ENCODE data around the gene ARMH3.
"Not testable (repeated sequence)": the region's sequence is repeated elsewhere in the genome, so short reads cannot be mapped to it uniquely, and the experiment has no call there.

Gene ARMH3

GRCh38 chr10:102045292-102045691 is 10.7 kb downstream of the ARMH3 start:
- DNase-seq, result no peak

GRCh38 chr10:102040305-102041050 is 15.5 kb downstream of the ARMH3 start:
- no peak for DNase-seq

DNA sequence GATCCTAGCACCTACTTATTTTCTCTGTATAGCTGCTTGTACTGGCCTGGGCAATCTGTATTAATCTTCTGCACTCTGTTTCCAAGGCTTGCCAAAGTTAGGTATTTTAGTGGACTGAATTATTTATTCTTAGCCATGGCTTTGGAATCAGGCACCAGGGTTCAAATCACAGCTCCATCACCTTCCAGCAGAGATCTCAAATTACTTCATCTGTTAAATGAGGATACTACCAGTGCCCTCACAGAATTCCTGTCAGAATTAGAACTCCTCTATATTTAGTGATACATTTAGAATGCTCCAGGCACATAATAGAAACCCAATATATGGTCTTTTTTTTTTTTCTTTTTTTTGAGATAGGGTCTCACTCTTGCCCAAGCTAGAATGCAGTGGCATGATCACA is 17.6 kb downstream of the ARMH3 start:
- DNase-seq, result no peak

DNA sequence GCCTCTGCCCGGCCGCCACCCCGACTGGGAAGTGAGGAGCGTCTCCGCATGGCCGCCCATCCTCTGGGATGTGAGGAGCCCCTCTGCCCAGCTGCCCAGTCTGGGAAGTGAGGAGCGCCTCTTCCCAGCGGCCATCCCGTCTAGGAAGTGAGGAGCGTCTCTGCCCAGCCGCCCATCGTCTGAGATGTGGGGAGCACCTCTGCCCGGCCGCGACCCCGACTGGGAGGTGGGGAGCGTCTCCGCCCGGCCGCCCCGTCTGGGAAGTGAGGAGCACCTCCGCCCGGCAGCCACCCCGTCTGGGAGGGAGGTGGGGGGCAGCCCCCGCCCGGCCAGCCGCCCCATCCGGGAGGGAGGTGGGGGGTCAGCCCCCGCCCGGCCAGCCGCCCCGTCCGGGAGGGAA is 20.2 kb downstream of the ARMH3 start:
- DNase-seq, result not testable (repeated sequence)

DNA sequence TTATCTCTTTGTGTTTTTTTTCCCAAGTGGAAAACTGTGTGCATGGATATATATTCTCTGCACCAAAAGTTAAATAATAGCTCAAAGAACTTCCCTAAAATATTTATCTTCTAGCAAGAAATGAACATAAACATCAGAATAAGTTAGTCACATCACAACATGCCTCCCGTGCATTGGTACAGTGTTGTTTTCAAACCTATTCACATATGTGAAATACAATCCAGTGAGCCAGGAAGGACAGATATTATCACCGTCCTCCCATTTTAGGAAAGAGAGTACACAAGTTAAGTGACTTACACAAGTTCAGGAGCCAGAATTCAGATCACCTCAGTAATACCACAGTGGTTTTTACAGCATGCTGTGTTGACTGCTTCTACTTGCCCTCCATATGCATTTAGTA is 22.2 kb downstream of the ARMH3 start:
- DNase-seq, result no peak

GRCh38 chr10:102027261-102027660 is 28.7 kb downstream of the ARMH3 start:
- DNase-seq, result no peak

DNA sequence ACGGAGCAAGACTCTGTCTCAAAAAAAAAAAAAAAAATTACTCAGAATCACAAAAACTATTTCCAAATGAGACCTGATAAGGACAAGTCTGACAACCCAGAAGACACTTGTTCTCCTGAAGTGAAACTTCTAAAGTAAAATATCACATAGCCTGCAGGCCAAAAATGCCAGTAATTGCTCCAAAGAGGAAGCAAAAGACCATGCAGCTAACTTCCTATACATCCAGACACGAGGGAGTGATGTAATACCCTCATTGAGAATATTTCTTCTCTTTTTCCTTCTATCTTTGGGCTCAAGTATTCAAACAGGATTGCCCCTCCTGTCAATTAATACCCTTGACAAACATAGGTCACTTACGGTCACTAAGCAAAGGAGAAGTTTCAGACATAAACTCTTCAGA is 31.2 kb downstream of the ARMH3 start:
- DNase-seq, result no peak

GRCh38 chr10:102020938-102021337 is 35.0 kb downstream of the ARMH3 start:
- DNase-seq, result no peak

DNA sequence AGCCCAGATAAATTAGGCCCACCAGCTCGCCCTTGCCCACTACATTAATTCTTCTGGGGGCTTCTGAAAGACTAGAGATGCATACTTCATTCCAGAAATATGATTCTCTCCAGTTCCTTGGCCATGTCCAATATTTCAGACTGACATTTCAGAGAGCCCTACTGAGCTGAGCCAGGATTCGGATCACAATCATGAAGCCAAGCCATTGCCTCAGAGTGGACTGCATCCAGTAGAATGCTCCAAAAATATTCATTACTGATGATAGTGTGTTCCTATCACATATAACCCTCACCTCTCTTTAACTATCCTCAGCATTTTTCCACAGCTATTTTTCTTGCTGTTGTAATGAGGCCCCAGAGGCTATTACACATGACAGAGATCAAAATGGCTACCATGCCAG is 38.7 kb downstream of the ARMH3 start:
- no peak for DNase-seq

DNA sequence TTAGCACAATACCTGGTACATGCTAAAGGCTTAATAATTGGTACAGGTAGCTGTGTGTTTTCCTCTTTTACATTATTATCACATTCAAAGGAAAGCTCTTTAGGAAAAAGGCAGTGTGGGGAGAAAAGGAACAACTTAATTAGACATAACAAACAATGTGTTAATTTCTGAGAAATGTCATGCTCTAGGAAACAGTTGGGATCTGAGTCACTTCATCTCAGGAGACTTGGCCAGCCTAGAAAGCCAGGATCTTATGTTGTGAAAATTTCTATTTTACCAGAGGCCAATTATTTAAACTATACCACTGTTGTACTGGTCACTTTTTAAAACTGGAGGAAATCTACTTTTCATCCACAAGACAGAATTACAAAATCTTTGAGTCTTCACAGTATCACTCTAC is 39.6 kb downstream of the ARMH3 start:
- DNase-seq, result no peak

- DNase-seq, result no peak
Observed at GRCh38 chr10:102010961-102011360, 45.0 kb downstream of the ARMH3 start.

- DNase-seq, result peak; percentile 19
Observed at GRCh38 chr10:102009801-102010425, 46.1 kb downstream of the ARMH3 start.

DNA sequence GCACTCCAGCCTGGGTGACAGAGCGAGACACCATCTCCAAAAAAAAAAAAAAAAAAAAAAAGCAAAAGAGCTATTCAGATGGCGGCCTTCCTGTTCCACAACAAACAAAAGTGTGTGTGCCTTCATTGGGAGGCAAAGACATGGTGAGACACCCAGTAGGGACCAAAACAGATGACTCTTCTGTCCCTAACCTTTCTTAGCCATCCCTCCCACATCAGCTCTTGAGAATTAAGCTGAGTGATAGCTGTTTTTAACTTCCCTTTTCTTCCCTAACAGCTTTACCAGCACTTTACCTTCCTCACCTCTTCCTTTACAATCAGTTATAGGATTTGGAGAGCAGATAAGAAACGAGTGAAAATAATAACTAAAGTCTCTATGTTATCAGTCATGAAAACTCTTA is 48.2 kb downstream of the ARMH3 start:
- DNase-seq, result no peak

GRCh38 chr10:102007031-102007430 is 48.9 kb downstream of the ARMH3 start:
- not testable (repeated sequence) for DNase-seq

GRCh38 chr10:102004376-102004775 is 51.6 kb downstream of the ARMH3 start:
- no peak for DNase-seq

- DNase-seq, result no peak
Observed at GRCh38 chr10:102003541-102003940, 52.4 kb downstream of the ARMH3 start.

DNA sequence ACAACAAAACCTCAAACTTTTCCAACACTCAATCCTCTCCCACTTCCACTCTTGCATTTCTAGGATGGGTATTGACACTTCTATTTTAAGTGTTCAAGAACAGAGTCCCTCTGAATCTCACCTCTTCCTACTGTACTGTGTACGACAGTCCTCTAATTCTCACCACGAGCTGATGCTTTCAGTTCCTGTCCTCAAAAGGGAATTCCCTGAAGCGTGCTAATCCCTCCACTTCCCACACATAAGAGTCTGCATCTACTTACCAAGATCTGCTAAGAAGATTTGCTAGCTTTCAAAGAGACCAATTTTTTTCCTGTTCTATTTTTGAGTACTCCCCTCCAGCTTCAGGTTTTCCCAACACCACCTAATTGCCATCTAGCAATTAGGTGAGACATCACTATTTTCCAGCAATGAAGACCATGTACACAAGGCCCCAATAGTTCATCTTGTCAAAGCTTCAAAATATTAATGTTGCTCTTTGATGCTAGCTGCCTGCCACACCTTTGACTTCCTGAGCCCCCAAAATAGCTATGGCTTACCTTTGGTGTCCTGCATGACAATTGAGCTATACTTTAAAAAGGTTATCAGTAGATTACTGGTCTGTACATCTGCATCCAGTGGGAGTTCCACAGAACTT is 54.4 kb downstream of the ARMH3 start:
- DNase-seq, result no peak

DNA sequence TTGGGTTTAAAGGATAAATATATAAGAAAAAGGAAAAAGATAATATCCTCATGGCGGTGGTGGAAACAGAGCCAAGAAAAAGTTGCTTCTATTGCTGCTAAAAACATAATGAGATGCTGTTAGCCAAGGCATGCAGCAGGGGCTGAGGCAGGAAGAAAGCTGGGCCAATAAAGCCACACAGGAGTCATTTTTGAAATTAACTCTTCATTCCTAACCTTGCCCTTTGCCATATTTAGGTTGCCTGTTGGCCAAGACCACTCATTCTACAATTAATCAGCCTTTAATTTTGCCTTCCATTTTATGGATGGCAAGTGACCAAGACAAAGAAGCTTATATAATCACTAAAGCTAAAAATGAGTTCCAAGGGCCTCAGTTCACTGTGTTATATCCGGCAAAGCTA is 58.2 kb downstream of the ARMH3 start:
- DNase-seq, result no peak

DNA sequence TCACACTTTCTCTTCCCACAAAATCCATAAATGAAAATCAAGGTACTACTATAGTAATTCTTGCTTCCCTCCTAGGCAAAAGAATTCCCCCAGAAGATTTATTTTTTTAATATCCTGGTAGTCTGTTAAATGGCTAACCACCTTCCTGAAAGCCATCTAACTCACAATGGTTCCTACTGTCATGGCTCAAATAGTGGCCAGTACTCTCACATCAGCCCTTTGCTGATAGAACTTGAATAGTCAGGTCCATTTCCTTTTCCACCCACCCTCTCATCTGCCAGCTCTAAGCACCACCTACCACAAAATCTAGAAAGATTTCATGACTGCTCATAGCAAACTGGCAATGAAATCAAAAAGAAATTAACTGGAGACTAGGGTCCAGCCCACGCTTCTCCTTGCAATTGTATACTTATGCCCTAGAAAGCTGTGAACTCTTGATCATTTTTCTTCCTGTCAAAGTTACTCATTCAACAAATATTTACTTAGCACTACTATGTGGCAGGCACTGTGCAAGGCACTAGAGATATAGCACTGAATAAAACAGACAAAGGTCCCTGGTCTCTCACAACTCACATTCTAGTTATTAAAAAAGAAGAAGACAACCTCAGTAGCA is 60.4 kb downstream of the ARMH3 start:
- no peak for DNase-seq

DNA sequence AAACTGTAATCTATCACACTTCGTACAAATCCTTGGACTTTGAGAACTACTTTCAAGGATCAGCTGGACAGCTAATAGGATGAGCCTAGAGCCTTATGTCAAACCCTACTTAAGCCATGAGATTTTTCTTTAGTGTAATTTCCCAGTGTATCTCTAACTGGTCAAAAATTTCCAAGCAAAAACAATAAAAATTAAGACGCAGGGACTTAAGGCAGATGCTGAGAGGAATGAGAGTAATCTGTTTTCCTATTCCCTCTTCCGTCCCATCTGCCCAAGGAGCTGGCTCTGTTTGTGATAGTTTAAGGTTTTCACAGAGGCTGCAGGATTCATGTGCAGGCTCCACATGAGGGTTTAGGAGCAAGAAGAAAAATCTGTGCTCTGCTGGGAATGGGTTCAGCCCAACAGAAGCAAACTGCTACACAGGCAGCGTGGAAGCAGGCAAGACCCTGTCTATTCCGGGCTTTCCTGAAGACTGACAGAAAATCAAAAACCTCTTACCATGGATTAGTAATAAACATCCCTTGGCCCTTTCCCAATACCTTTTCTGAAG is 62.2 kb downstream of the ARMH3 start:
- DNase-seq, result no peak

- no peak for DNase-seq
Observed at GRCh38 chr10:101993221-101993620, 62.8 kb downstream of the ARMH3 start.

DNA sequence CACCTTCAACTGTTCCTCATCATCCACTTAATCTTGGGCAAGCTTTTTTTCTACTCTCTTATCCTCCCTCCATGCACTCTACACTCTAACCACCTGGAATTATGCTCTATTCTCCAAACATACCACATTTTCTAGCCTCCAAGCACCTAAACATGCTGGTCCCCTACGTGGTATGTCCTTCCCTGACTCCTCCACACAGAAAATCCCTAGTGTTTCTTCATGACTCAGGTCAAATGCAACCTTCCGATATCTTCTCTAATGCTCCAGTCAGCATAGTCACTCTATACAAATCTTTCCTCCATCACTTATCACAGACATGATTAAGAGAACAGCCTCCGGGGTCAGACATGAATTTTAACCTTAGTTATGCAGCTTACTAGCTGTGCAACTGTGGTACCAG is 68.8 kb downstream of the ARMH3 start:
- no peak for DNase-seq

DNA sequence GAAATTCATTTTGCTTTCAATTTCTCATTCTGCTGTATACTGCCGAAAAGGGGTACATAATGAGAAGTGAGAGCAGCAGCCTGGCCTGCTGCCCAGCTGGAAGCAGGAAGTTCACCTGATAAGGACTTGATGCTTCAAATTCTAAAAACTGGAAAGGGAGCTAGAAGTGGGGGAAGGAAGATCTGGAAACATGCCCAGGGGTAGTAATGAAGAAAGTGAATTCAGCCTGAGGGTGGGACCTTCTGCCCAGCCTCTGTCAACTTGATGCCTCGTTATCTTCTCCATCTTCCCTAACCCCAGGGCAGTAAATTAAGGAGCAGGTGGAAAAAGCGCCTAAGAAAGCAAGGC is 69.4 kb downstream of the ARMH3 start:
- DNase-seq, result no peak

DNA sequence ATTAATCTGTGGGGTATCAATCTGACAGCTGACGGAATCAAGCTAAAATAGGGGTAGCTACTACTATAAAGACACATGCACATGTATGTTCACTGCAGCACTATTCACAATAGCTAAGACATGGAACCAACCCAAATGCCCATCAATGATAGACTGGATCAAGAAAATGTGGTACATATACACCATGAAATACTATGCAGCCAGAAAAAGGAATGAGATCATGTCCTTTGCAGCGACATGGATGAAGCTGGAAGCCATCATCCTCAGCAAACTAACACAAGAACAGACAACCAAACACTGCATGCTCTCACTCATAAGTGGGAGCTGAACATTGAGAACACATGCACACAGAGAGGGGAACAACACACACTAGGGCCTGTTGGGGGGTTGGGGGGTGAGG is 75.3 kb downstream of the ARMH3 start:
- DNase-seq, result not testable (repeated sequence)
